GM18907 (cell line): Measurements from ENCODE around the gene PAPPA.

ENCODE experiments used
- ATAC-seq: cut with Tn5 transposase; IDR thresholded peaks from one replicate; pipeline ENCODE4 v1.9.1; 2021; ENCODE audit warnings: mild to moderate bottlenecking, moderate library complexity; ENCODE audit not compliant: unreplicated experiment

PAPPA gene

GRCh38 chr9:116178481-116179211, 25.1 kb downstream of the PAPPA start:
- no peak for ATAC-seq

- no peak for ATAC-seq
These were observed 26.0 kb downstream of the PAPPA start for GRCh38 chr9:116179568-116179967.

- no peak for ATAC-seq
These were observed 28.4 kb downstream of the PAPPA start for GRCh38 chr9:116181853-116182610.

- no peak for ATAC-seq
These were observed 29.3 kb downstream of the PAPPA start for GRCh38 chr9:116182876-116183275.

GRCh38 chr9:116187570-116188170, 34.1 kb downstream of the PAPPA start:
- no peak for ATAC-seq

- no peak for ATAC-seq
These were observed 36.1 kb downstream of the PAPPA start for GRCh38 chr9:116189683-116190082.

GRCh38 chr9:116190637-116191396, 37.2 kb downstream of the PAPPA start:
- no peak for ATAC-seq

GRCh38 chr9:116191576-116192415, 38.2 kb downstream of the PAPPA start:
- ATAC-seq, result no peak

GRCh38 chr9:116193636-116194035, 40.0 kb downstream of the PAPPA start:
- no peak for ATAC-seq

GRCh38 chr9:116196806-116197205, 43.2 kb downstream of the PAPPA start:
- ATAC-seq, result no peak

GRCh38 chr9:116198344-116198743, 44.8 kb downstream of the PAPPA start:
- no peak for ATAC-seq

- ATAC-seq, result no peak
These were observed 48.8 kb downstream of the PAPPA start for GRCh38 chr9:116202219-116202912.

- ATAC-seq, result no peak
These were observed 50.8 kb downstream of the PAPPA start for GRCh38 chr9:116204252-116204882.

- no peak for ATAC-seq
These were observed 54.0 kb downstream of the PAPPA start for GRCh38 chr9:116207371-116208111.

- no peak for ATAC-seq
These were observed 55.0 kb downstream of the PAPPA start for GRCh38 chr9:116208417-116209232.

- ATAC-seq, result no peak
These were observed 56.0 kb downstream of the PAPPA start for GRCh38 chr9:116209414-116210116.
